WTC11 (cell line): Measurements from ENCODE around the gene IL1RN. TPM values are rescaled to one million over a fixed set of nuclear protein-coding genes. Genes with fewer than 3 reads are reported as not detected.

Experiments used
- ATAC-seq: fragments of 200-7000 bp; cut with Tn5 transposase; 2 replicates; pipeline ENCODE4 v1.10.0; 2021; ENCODE audit warnings: mild to moderate bottlenecking, moderate library complexity
- CTCF ChIA-PET: fragments of 300-600 bp; sonication (Branson Sonifier 250); formaldehyde crosslinking; loops from one replicate; lab custom pipeline; 2021; ENCODE audit warnings: antibody characterized with exemption; lab: Charles Lee
- POLR2A ChIA-PET: fragments of 350-600 bp; sonication (Branson Sonifier 250); formaldehyde crosslinking; loops from one replicate; lab custom pipeline; 2021; ENCODE audit warnings: antibody characterized with exemption; lab: Charles Lee
- DNase-seq: peaks from one replicate; pipeline ENCODE4 v3.0.0; 2021; ENCODE audit warnings: low spot score
- H3K27ac Mint-ChIP-seq: 2 replicates; pipeline ENCODE4 v1.8.0; 2021; ENCODE audit warnings: mixed read lengths
- H3K27me3 Mint-ChIP-seq: 2 replicates; pipeline ENCODE4 v1.8.0; 2021; ENCODE audit warnings: low read depth, mild to moderate bottlenecking, moderate library complexity, mixed read lengths
- H3K36me3 Mint-ChIP-seq: 2 replicates; pipeline ENCODE4 v1.8.0; 2021; ENCODE audit warnings: mixed read lengths
- H3K4me1 Mint-ChIP-seq: 2 replicates; pipeline ENCODE4 v1.8.0; 2022; ENCODE audit warnings: mixed read lengths
- H3K4me3 Mint-ChIP-seq: 2 replicates; pipeline ENCODE4 v1.8.0; 2021; ENCODE audit warnings: mild to moderate bottlenecking, moderate library complexity, mixed read lengths
- H3K9me3 Mint-ChIP-seq: 2 replicates; pipeline ENCODE4 v1.8.0; 2021; ENCODE audit warnings: mixed read lengths
- ATF1 ChIP-seq: sonication (generic); formaldehyde crosslinking; IDR thresholded peaks from 2 replicates; pipeline ENCODE4 v1.8.1; 2023; ENCODE audit warnings: mild to moderate bottlenecking, moderate library complexity, missing genetic modification reagents
- CBFB ChIP-seq: sonication (generic); formaldehyde crosslinking; IDR thresholded peaks from 2 replicates; pipeline ENCODE4 v1.8.1; 2022; ENCODE audit warnings: mild to moderate bottlenecking, low read depth, missing genetic modification reagents
- FOXK1 ChIP-seq: sonication (generic); formaldehyde crosslinking; IDR thresholded peaks from 2 replicates; pipeline ENCODE4 v1.8.0; 2022; ENCODE audit warnings: mild to moderate bottlenecking, moderate library complexity, missing genetic modification reagents
- RELA ChIP-seq: sonication (generic); formaldehyde crosslinking; IDR thresholded peaks from 2 replicates; pipeline ENCODE4 v1.8.1; 2022; ENCODE audit warnings: missing genetic modification reagents, mild to moderate bottlenecking, borderline replicate concordance
- ZNF219 ChIP-seq: sonication (generic); formaldehyde crosslinking; IDR thresholded peaks from 2 replicates; pipeline ENCODE4 v1.8.0; 2023; ENCODE audit warnings: missing genetic modification reagents, mild to moderate bottlenecking, borderline replicate concordance
- ZNF317 ChIP-seq: sonication (generic); formaldehyde crosslinking; IDR thresholded peaks from 2 replicates; pipeline ENCODE4 v1.8.1; 2023; ENCODE audit warnings: low read depth, mild to moderate bottlenecking, moderate library complexity, missing genetic modification reagents, borderline replicate concordance
- ZNF423 ChIP-seq: fragments of 250-450 bp; sonication (Bioruptor Pico); IDR thresholded peaks from 2 replicates; pipeline ENCODE4 v2.1.2; 2022; ENCODE audit warnings: mild to moderate bottlenecking, moderate library complexity
- ZNF671 ChIP-seq: fragments of 250-450 bp; sonication (Bioruptor Pico); IDR thresholded peaks from 2 replicates; pipeline ENCODE4 v1.8.0; 2021; ENCODE audit warnings: mild to moderate bottlenecking
- total RNA-seq: library from RNA; stranded (reverse); gene quantifications from 3 replicates; pipeline ENCODE4 v1.2.3, GENCODE V29; 2021
- TF ChIP-seq, protein P1 (sequence below): sonication (generic); formaldehyde crosslinking; IDR thresholded peaks from 2 replicates; pipeline ENCODE4 v1.8.1; 2023; ENCODE audit warnings: mild to moderate bottlenecking, missing genetic modification reagents, moderate library complexity
- TF ChIP-seq, protein P2 (sequence below): fragments of 250-450 bp; sonication (Bioruptor Pico); IDR thresholded peaks from 2 replicates; pipeline ENCODE4 v1.9.0; 2021; ENCODE audit warnings: mild to moderate bottlenecking
- TF ChIP-seq, protein P3 (sequence below): sonication (generic); formaldehyde crosslinking; IDR thresholded peaks from 2 replicates; pipeline ENCODE4 v1.8.1; 2022; ENCODE audit warnings: mild to moderate bottlenecking, moderate library complexity, missing genetic modification reagents
- TF ChIP-seq, protein P4 (sequence below): sonication (generic); formaldehyde crosslinking; IDR thresholded peaks from 2 replicates; pipeline ENCODE4 v1.8.1; 2022; ENCODE audit warnings: low read depth, mild to moderate bottlenecking, moderate library complexity, missing genetic modification reagents, borderline replicate concordance
- TF ChIP-seq, protein P5 (sequence below): sonication (generic); formaldehyde crosslinking; IDR thresholded peaks from 2 replicates; pipeline ENCODE4 v1.8.0; 2022; ENCODE audit warnings: mild to moderate bottlenecking, missing genetic modification reagents
- TF ChIP-seq, protein P6 (sequence below): sonication (generic); formaldehyde crosslinking; conservative IDR thresholded peaks from 2 replicates; pipeline ENCODE4 v1.8.1; 2022; ENCODE audit warnings: mild to moderate bottlenecking, missing genetic modification reagents
- TF ChIP-seq, protein P7 (sequence below): fragments of 200-600 bp; IDR thresholded peaks from 2 replicates; pipeline ENCODE4 v1.8.0; 2022; ENCODE audit warnings: antibody characterized with exemption
- TF ChIP-seq, protein P8 (sequence below): sonication (generic); formaldehyde crosslinking; IDR thresholded peaks from 2 replicates; pipeline ENCODE4 v1.8.1; 2023; ENCODE audit warnings: mild to moderate bottlenecking, moderate library complexity, missing genetic modification reagents
- TF ChIP-seq, protein P9 (sequence below): sonication (generic); formaldehyde crosslinking; IDR thresholded peaks from 2 replicates; pipeline ENCODE4 v1.8.1; 2023; ENCODE audit warnings: mild to moderate bottlenecking, missing genetic modification reagents, borderline replicate concordance

Gene IL1RN
- total RNA-seq, 1 experiment from 2014 or later = not detected

DNA sequence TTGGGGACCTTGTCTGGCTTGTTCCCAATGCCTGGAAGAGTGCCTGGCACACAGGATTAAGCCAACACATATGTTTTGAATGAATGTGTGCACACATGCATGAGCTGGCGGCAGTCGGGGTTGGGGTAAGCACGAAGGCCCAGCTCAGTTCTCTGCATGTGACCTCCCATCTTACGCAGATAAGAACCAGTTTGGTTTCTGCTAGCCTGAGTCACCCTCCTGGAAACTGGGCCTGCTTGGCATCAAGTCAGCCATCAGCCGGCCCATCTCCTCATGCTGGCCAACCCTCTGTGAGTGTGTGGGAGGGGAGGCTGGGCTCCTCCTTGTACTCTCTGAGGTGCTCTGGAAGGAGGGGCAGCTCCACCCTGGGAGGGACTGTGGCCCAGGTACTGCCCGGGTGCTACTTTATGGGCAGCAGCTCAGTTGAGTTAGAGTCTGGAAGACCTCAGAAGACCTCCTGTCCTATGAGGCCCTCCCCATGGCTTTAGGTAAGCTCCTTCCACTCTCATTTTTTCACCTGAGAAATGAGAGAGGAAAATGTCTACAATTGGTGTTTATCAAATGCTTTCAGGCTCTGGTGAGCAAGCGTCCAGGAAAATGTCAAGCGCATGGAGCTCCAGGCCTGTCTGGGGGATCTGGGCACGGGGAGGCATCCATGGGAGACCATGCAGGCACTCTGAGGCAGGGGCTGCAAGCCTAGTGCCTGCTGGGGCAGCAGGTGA, 9.7 kb upstream of the IL1RN start:
- H3K27ac Mint-ChIP-seq = no peak overlapping the region
- TF ChIP-seq FOXK1 (CRISPR knock-in tag) = no peak
- TF ChIP-seq, protein P1, sequence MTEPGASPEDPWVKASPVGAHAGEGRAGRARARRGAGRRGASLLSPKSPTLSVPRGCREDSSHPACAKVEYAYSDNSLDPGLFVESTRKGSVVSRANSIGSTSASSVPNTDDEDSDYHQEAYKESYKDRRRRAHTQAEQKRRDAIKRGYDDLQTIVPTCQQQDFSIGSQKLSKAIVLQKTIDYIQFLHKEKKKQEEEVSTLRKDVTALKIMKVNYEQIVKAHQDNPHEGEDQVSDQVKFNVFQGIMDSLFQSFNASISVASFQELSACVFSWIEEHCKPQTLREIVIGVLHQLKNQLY (CRISPR knock-in tag) = no peak
- TF ChIP-seq, protein P2, sequence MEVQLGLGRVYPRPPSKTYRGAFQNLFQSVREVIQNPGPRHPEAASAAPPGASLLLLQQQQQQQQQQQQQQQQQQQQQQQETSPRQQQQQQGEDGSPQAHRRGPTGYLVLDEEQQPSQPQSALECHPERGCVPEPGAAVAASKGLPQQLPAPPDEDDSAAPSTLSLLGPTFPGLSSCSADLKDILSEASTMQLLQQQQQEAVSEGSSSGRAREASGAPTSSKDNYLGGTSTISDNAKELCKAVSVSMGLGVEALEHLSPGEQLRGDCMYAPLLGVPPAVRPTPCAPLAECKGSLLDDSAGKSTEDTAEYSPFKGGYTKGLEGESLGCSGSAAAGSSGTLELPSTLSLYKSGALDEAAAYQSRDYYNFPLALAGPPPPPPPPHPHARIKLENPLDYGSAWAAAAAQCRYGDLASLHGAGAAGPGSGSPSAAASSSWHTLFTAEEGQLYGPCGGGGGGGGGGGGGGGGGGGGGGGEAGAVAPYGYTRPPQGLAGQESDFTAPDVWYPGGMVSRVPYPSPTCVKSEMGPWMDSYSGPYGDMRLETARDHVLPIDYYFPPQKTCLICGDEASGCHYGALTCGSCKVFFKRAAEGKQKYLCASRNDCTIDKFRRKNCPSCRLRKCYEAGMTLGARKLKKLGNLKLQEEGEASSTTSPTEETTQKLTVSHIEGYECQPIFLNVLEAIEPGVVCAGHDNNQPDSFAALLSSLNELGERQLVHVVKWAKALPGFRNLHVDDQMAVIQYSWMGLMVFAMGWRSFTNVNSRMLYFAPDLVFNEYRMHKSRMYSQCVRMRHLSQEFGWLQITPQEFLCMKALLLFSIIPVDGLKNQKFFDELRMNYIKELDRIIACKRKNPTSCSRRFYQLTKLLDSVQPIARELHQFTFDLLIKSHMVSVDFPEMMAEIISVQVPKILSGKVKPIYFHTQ (CRISPR knock-in tag) = no peak
- TF ChIP-seq, protein P3, sequence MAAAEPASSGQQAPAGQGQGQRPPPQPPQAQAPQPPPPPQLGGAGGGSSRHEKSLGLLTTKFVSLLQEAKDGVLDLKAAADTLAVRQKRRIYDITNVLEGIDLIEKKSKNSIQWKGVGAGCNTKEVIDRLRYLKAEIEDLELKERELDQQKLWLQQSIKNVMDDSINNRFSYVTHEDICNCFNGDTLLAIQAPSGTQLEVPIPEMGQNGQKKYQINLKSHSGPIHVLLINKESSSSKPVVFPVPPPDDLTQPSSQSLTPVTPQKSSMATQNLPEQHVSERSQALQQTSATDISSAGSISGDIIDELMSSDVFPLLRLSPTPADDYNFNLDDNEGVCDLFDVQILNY (CRISPR knock-in tag) = no peak
- TF ChIP-seq, protein P4, sequence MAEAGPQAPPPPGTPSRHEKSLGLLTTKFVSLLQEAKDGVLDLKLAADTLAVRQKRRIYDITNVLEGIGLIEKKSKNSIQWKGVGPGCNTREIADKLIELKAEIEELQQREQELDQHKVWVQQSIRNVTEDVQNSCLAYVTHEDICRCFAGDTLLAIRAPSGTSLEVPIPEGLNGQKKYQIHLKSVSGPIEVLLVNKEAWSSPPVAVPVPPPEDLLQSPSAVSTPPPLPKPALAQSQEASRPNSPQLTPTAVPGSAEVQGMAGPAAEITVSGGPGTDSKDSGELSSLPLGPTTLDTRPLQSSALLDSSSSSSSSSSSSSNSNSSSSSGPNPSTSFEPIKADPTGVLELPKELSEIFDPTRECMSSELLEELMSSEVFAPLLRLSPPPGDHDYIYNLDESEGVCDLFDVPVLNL (CRISPR knock-in tag) = no peak
- TF ChIP-seq ZNF671 (CRISPR knock-in tag) = no peak
- TF ChIP-seq, protein P5, sequence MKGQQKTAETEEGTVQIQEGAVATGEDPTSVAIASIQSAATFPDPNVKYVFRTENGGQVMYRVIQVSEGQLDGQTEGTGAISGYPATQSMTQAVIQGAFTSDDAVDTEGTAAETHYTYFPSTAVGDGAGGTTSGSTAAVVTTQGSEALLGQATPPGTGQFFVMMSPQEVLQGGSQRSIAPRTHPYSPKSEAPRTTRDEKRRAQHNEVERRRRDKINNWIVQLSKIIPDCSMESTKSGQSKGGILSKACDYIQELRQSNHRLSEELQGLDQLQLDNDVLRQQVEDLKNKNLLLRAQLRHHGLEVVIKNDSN (CRISPR knock-in tag) = no peak
- TF ChIP-seq, protein P6, sequence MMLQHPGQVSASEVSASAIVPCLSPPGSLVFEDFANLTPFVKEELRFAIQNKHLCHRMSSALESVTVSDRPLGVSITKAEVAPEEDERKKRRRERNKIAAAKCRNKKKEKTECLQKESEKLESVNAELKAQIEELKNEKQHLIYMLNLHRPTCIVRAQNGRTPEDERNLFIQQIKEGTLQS (CRISPR knock-in tag) = no peak
- TF ChIP-seq, protein P7, sequence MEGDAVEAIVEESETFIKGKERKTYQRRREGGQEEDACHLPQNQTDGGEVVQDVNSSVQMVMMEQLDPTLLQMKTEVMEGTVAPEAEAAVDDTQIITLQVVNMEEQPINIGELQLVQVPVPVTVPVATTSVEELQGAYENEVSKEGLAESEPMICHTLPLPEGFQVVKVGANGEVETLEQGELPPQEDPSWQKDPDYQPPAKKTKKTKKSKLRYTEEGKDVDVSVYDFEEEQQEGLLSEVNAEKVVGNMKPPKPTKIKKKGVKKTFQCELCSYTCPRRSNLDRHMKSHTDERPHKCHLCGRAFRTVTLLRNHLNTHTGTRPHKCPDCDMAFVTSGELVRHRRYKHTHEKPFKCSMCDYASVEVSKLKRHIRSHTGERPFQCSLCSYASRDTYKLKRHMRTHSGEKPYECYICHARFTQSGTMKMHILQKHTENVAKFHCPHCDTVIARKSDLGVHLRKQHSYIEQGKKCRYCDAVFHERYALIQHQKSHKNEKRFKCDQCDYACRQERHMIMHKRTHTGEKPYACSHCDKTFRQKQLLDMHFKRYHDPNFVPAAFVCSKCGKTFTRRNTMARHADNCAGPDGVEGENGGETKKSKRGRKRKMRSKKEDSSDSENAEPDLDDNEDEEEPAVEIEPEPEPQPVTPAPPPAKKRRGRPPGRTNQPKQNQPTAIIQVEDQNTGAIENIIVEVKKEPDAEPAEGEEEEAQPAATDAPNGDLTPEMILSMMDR = no peak
- ChIA-PET POLR2A (no interaction called here), CTCF (interaction anchor here (1.3 to 2.1 kb wide), 3 partner anchors 19 to 158 kb away, joined by 4 to 6 read pairs (median 4); no protein-coding TSS in a partner anchor)
- H3K36me3 Mint-ChIP-seq = no peaks in the 10 kb centered on the region
- H3K9me3 Mint-ChIP-seq = no peaks in the 10 kb centered on the region
- no peak overlapping the region for H3K4me3 Mint-ChIP-seq
- peaks cover 27% of the 10 kb centered on the region for H3K27me3 Mint-ChIP-seq
- no peak for DNase-seq
- ATAC-seq = no peak
- no peaks in the 10 kb centered on the region for H3K4me1 Mint-ChIP-seq

DNA sequence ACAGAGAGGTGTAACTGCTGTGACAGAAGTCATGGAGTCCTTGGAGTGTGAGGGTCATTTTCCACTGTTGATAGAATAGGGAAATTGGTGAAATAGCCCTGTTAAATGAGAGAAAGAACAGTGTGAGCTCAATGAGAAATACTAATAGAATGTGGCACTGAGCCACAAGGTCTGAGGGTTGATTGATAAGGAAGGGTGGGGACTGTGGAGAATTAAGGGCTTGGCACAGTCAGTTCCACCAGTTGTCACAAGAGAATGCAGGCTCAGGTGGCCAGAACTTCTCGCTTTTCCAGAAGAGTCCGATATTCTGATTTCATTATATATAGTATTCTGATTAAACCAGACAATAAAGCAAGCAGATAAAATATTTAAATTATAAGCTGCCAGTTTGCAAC, 9.1 kb upstream of the IL1RN start:
- Mint-ChIP-seq H3K27me3 (peaks cover 27% of the 10 kb centered on the region), H3K36me3 (no peaks in the 10 kb centered on the region), H3K27ac (no peak overlapping the region), H3K4me3 (no peak overlapping the region), H3K4me1 (no peaks in the 10 kb centered on the region), H3K9me3 (no peaks in the 10 kb centered on the region)
- no peak for ATAC-seq
- CTCF ChIA-PET = interaction anchor here (1.3 to 2.1 kb wide), 3 partner anchors 18 to 159 kb away, joined by 4 to 6 read pairs (median 4); no protein-coding TSS in a partner anchor
- no peak for DNase-seq
- POLR2A ChIA-PET = no interaction called here
- TF ChIP-seq, protein P8, sequence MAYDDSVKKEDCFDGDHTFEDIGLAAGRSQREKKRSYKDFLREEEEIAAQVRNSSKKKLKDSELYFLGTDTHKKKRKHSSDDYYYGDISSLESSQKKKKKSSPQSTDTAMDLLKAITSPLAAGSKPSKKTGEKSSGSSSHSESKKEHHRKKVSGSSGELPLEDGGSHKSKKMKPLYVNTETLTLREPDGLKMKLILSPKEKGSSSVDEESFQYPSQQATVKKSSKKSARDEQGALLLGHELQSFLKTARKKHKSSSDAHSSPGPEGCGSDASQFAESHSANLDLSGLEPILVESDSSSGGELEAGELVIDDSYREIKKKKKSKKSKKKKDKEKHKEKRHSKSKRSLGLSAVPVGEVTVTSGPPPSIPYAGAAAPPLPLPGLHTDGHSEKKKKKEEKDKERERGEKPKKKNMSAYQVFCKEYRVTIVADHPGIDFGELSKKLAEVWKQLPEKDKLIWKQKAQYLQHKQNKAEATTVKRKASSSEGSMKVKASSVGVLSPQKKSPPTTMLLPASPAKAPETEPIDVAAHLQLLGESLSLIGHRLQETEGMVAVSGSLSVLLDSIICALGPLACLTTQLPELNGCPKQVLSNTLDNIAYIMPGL (CRISPR knock-in tag) = no peak
- TF ChIP-seq ZNF423 = no peak
- no peak for TF ChIP-seq ATF1 (CRISPR knock-in tag)
- TF ChIP-seq, protein P9, sequence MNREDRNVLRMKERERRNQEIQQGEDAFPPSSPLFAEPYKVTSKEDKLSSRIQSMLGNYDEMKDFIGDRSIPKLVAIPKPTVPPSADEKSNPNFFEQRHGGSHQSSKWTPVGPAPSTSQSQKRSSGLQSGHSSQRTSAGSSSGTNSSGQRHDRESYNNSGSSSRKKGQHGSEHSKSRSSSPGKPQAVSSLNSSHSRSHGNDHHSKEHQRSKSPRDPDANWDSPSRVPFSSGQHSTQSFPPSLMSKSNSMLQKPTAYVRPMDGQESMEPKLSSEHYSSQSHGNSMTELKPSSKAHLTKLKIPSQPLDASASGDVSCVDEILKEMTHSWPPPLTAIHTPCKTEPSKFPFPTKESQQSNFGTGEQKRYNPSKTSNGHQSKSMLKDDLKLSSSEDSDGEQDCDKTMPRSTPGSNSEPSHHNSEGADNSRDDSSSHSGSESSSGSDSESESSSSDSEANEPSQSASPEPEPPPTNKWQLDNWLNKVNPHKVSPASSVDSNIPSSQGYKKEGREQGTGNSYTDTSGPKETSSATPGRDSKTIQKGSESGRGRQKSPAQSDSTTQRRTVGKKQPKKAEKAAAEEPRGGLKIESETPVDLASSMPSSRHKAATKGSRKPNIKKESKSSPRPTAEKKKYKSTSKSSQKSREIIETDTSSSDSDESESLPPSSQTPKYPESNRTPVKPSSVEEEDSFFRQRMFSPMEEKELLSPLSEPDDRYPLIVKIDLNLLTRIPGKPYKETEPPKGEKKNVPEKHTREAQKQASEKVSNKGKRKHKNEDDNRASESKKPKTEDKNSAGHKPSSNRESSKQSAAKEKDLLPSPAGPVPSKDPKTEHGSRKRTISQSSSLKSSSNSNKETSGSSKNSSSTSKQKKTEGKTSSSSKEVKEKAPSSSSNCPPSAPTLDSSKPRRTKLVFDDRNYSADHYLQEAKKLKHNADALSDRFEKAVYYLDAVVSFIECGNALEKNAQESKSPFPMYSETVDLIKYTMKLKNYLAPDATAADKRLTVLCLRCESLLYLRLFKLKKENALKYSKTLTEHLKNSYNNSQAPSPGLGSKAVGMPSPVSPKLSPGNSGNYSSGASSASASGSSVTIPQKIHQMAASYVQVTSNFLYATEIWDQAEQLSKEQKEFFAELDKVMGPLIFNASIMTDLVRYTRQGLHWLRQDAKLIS (CRISPR knock-in tag) = no peak
- no peak for TF ChIP-seq RELA
- TF ChIP-seq CBFB = no peak
- no peak for TF ChIP-seq ZNF317 (CRISPR knock-in tag)
- TF ChIP-seq ZNF219 (CRISPR knock-in tag) = no peak
